Natural killer cell (primary cell): ENCODE measurements around the gene KIF6. TPM values are rescaled to one million over a fixed set of nuclear protein-coding genes. Genes with fewer than 3 reads are reported as not detected.

Source experiments
- ATAC-seq, 3 donors: fragments of 150-1000 bp in 2 of 3; fragments of 200-7000 bp in 1 of 3; cut with Tn5 transposase; 1 replicate in 1 of 3; 2 replicates in 2 of 3; pipeline ENCODE4 v1.10.0; 2021; ENCODE audit warnings: mild to moderate bottlenecking in 2 of 3, moderate library complexity in 2 of 3
- DNase-seq, 2 donors: peaks; one replicate each; pipeline versions ENCODE4 v3.0.0 to v3.0.0-alpha.2; 2013 to 2021; ENCODE audit warnings: mixed read lengths in 1 of 2
- H3K27ac ChIP-seq: one replicate; pipeline ENCODE4 v1.5.1; 2013; ENCODE audit warnings: mild to moderate bottlenecking, low read length
- H3K27me3 ChIP-seq: one replicate; pipeline ENCODE4 v1.6.1; 2013; ENCODE audit warnings: low read length; ENCODE audit not compliant: control insufficient read depth, insufficient read depth
- H3K36me3 ChIP-seq: one replicate; pipeline ENCODE4 v1.6.1; 2013; ENCODE audit warnings: low read length; ENCODE audit not compliant: control insufficient read depth, insufficient read depth
- H3K4me1 ChIP-seq: one replicate; pipeline ENCODE4 v1.6.1; 2013; ENCODE audit warnings: low read length; ENCODE audit not compliant: control insufficient read depth, insufficient read depth
- H3K4me3 ChIP-seq: one replicate; pipeline ENCODE4 v1.5.1; 2013; ENCODE audit warnings: low read length
- H3K9me3 ChIP-seq: one replicate; pipeline ENCODE4 v1.6.1; 2013; ENCODE audit warnings: low read length; ENCODE audit not compliant: control insufficient read depth, insufficient read depth
- H3K27ac Mint-ChIP-seq, 2 donors: one replicate each; pipeline ENCODE4 v1.8.0; 2022; ENCODE audit warnings: mild to moderate bottlenecking in 2 of 2, mixed read lengths in 2 of 2, moderate library complexity in 1 of 2
- H3K27me3 Mint-ChIP-seq, 2 donors: one replicate each; pipeline ENCODE4 v1.8.0; 2022; ENCODE audit warnings: low read depth in 2 of 2, mixed read lengths in 2 of 2
- H3K36me3 Mint-ChIP-seq: one replicate; pipeline ENCODE4 v1.8.0; 2022; ENCODE audit warnings: mixed read lengths
- H3K4me1 Mint-ChIP-seq, 2 donors: one replicate each; pipeline ENCODE4 v1.8.0; 2022; ENCODE audit warnings: mixed read lengths in 2 of 2
- H3K4me3 Mint-ChIP-seq: one replicate; pipeline ENCODE4 v1.8.0; 2022; ENCODE audit warnings: mild to moderate bottlenecking, moderate library complexity, mixed read lengths
- H3K9me3 Mint-ChIP-seq, 2 donors: one replicate each; pipeline ENCODE4 v1.8.0; 2022; ENCODE audit warnings: mixed read lengths in 2 of 2
- CTCF ChIP-seq: fragments of 200-600 bp; IDR thresholded peaks from one replicate; pipeline ENCODE4 v1.8.0; 2022; ENCODE audit warnings: antibody characterized with exemption
- WGBS: methylation state at CpG from one replicate; pipeline ENCODE4 v1.1.7; 2013; ENCODE audit warnings: missing lambda C conversion rate; ENCODE audit not compliant: insufficient coverage; 5-methylcytosine and 5-hydroxymethylcytosine counted together
- intact Hi-C: fragments of 100-400 bp; cut with micrococcal nuclease; formaldehyde crosslinking; loops from one replicate; pipeline ENCODE4 v1.14.2; 2022
- total RNA-seq, 4 donors: library from RNA; stranded (reverse); fragments of 120-200 nt in 1 of 4; gene quantifications; one replicate each; pipeline versions ENCODE4 v1.2.3 to v1.2.4, GENCODE V29; 2013 to 2022

Gene KIF6
- total RNA-seq, 3 donors from 2014 or later (not counting 1 experiment from before 2014, with no cell fraction given) = not detected

GRCh38 chr6:39587080-39587479 is 138.1 kb downstream of the KIF6 start:
- peaks cover 2% of the 10 kb centered on the region for H3K27me3 ChIP-seq
- no peak overlapping the region for H3K4me3 ChIP-seq
- H3K4me1 ChIP-seq = no peaks in the 10 kb centered on the region
- DNase-seq = no peak
- H3K36me3 ChIP-seq = no peaks in the 10 kb centered on the region
- H3K9me3 Mint-ChIP-seq = no peaks in the 10 kb centered on the region
- no peak overlapping the region for H3K27ac Mint-ChIP-seq
- TF ChIP-seq CTCF = no peak
- no peak overlapping the region for H3K4me3 Mint-ChIP-seq
- no peak for ATAC-seq
- peaks cover 0 to 8% of the 10 kb centered on the region in 2 donors for H3K27me3 Mint-ChIP-seq
- no peak overlapping the region for H3K27ac ChIP-seq
- no peaks in the 10 kb centered on the region for H3K9me3 ChIP-seq
- WGBS = 82% methylated on average over 4 of the region's 4 CpGs
- no peaks in the 10 kb centered on the region for H3K36me3 Mint-ChIP-seq
- intact Hi-C loops = no loop called here
- H3K4me1 Mint-ChIP-seq = no peaks in the 10 kb centered on the region

GRCh38 chr6:39585641-39586040 is 139.6 kb downstream of the KIF6 start:
- no peak overlapping the region for H3K27ac ChIP-seq
- no peaks in the 10 kb centered on the region for H3K9me3 Mint-ChIP-seq
- no peak for ATAC-seq
- TF ChIP-seq CTCF = no peak
- no peaks in the 10 kb centered on the region for H3K4me1 ChIP-seq
- no peak overlapping the region for H3K27ac Mint-ChIP-seq
- no peak overlapping the region for H3K4me3 ChIP-seq
- H3K36me3 ChIP-seq = no peaks in the 10 kb centered on the region
- H3K4me3 Mint-ChIP-seq = no peak overlapping the region
- H3K4me1 Mint-ChIP-seq = no peaks in the 10 kb centered on the region
- H3K9me3 ChIP-seq = no peaks in the 10 kb centered on the region
- intact Hi-C loops = no loop called here
- DNase-seq = no peak
- WGBS = 89% methylated on average over 2 of the region's 2 CpGs
- peaks cover 4 to 8% of the 10 kb centered on the region in 2 donors for H3K27me3 Mint-ChIP-seq
- H3K27me3 ChIP-seq = peaks cover 2% of the 10 kb centered on the region
- H3K36me3 Mint-ChIP-seq = no peaks in the 10 kb centered on the region

GRCh38 chr6:39577446-39578165 is 147.6 kb downstream of the KIF6 start:
- no peak for ATAC-seq

More at GRCh38 chr6:39577446-39578165, 147.6 kb downstream of the KIF6 start:
- Mint-ChIP-seq H3K27me3 (peaks cover under 1 to 15% of the 10 kb centered on the region in 2 donors), H3K27ac (no peak overlapping the region), H3K4me1 (no peaks in the 10 kb centered on the region), H3K36me3 (no peaks in the 10 kb centered on the region), H3K9me3 (no peaks in the 10 kb centered on the region), H3K4me3 (no peak overlapping the region)
- Histone ChIP-seq H3K27me3 (no peaks in the 10 kb centered on the region), H3K9me3 (no peaks in the 10 kb centered on the region), H3K27ac (no peak overlapping the region), H3K4me1 (no peaks in the 10 kb centered on the region), H3K4me3 (no peak overlapping the region), H3K36me3 (no peaks in the 10 kb centered on the region)
- intact Hi-C loops = no loop called here
- WGBS = 95% methylated on average over 6 of the region's 6 CpGs
- TF ChIP-seq CTCF = no peak
- DNase-seq = no peak
